WTC11 (cell line): Measurements from ENCODE around the gene PRKCE.

Experiments
- CBFB ChIP-seq: sonication (generic); formaldehyde crosslinking; IDR thresholded peaks from 2 replicates; pipeline ENCODE4 v1.8.1; 2022; ENCODE audit warnings: mild to moderate bottlenecking, low read depth, missing genetic modification reagents
- CDX4 ChIP-seq: fragments of 250-450 bp; sonication (Bioruptor Pico); IDR thresholded peaks from 2 replicates; pipeline ENCODE4 v1.9.0; 2021; ENCODE audit warnings: moderate library complexity, mild to moderate bottlenecking, inconsistent platforms, borderline replicate concordance
- CTCF ChIP-seq: fragments of 200-600 bp; IDR thresholded peaks from 2 replicates; pipeline ENCODE4 v1.8.0; 2022; ENCODE audit warnings: antibody characterized with exemption
- FOXJ3 ChIP-seq: sonication (generic); formaldehyde crosslinking; IDR thresholded peaks from 2 replicates; pipeline ENCODE4 v1.9.0; 2021; ENCODE audit warnings: missing genetic modification reagents, mild to moderate bottlenecking, borderline replicate concordance
- MAX ChIP-seq: sonication (generic); formaldehyde crosslinking; IDR thresholded peaks from 2 replicates; pipeline ENCODE4 v1.8.0; 2022; ENCODE audit warnings: mild to moderate bottlenecking, missing genetic modification reagents
- MXD4 ChIP-seq: fragments of 250-450 bp; sonication (Bioruptor Pico); IDR thresholded peaks from 2 replicates; pipeline ENCODE4 v1.8.0; 2021; ENCODE audit warnings: mild to moderate bottlenecking, moderate library complexity, borderline replicate concordance
- NR3C1 ChIP-seq: sonication (generic); formaldehyde crosslinking; conservative IDR thresholded peaks from 2 replicates; pipeline ENCODE4 v1.8.1; 2023; ENCODE audit warnings: low read depth, mild to moderate bottlenecking, missing genetic modification reagents
- PRDM15 ChIP-seq: sonication (generic); formaldehyde crosslinking; IDR thresholded peaks from 2 replicates; pipeline ENCODE4 v1.8.0; 2022; ENCODE audit warnings: missing genetic modification reagents
- TEAD4 ChIP-seq: sonication (generic); formaldehyde crosslinking; IDR thresholded peaks from 2 replicates; pipeline ENCODE4 v1.8.0; 2022; ENCODE audit warnings: mild to moderate bottlenecking, missing genetic modification reagents
- USF2 ChIP-seq: sonication (generic); formaldehyde crosslinking; IDR thresholded peaks from 2 replicates; pipeline ENCODE4 v1.8.1; 2023; ENCODE audit warnings: mild to moderate bottlenecking, missing genetic modification reagents, moderate library complexity
- ZBTB43 ChIP-seq: sonication (generic); formaldehyde crosslinking; IDR thresholded peaks from 2 replicates; pipeline ENCODE4 v1.8.1; 2023; ENCODE audit warnings: mild to moderate bottlenecking, missing genetic modification reagents
- ZNF138 ChIP-seq: sonication (generic); formaldehyde crosslinking; conservative IDR thresholded peaks from 2 replicates; pipeline ENCODE4 v1.8.1; 2022; ENCODE audit warnings: mild to moderate bottlenecking, moderate library complexity, missing genetic modification reagents
- ZNF232 ChIP-seq: sonication (generic); formaldehyde crosslinking; IDR thresholded peaks from 2 replicates; pipeline ENCODE4 v1.8.0; 2022; ENCODE audit warnings: mild to moderate bottlenecking, missing genetic modification reagents
- ZNF317 ChIP-seq: sonication (generic); formaldehyde crosslinking; IDR thresholded peaks from 2 replicates; pipeline ENCODE4 v1.8.1; 2023; ENCODE audit warnings: low read depth, mild to moderate bottlenecking, moderate library complexity, missing genetic modification reagents, borderline replicate concordance

- TF ChIP-seq CTCF = no peak
- no peak for TF ChIP-seq USF2 (CRISPR knock-in tag)
- no peak for TF ChIP-seq MXD4
- TF ChIP-seq MAX (CRISPR knock-in tag) = no peak
- TF ChIP-seq TEAD4 (CRISPR knock-in tag) = no peak
- TF ChIP-seq ZNF138 (CRISPR knock-in tag) = no peak
- TF ChIP-seq FOXJ3 = no peak
- TF ChIP-seq ZNF232 (CRISPR knock-in tag) = no peak
- no peak for TF ChIP-seq CBFB (CRISPR knock-in tag)
- TF ChIP-seq ZNF317 = no peak
- TF ChIP-seq CDX4 = no peak
- TF ChIP-seq NR3C1 = no peak
- no peak for TF ChIP-seq PRDM15 (CRISPR knock-in tag)
- TF ChIP-seq ZBTB43 (CRISPR knock-in tag) = no peak
Measured at GRCh38 chr2:45649462-45649857, 2.0 kb upstream of the PRKCE start.
